DOHH2 (cell line): Measurements from ENCODE around the gene WFS1.

Experiments used
- H3F3A ChIP-seq: fragments of 200-600 bp; sonication (generic), shearing (Covaris generic); 2 replicates; pipeline ENCODE4 v1.6.0; 2016; ENCODE audit warnings: antibody characterized with exemption, mild to moderate bottlenecking; ENCODE audit not compliant: control insufficient read depth, insufficient read depth
- H3K27ac ChIP-seq: fragments of 200-600 bp; sonication (generic); 2 replicates; pipeline ENCODE4 v1.5.1; 2014; ENCODE audit warnings: low read depth, mild to moderate bottlenecking, low read length, moderate library complexity
- H3K27me3 ChIP-seq: fragments of 200-600 bp; sonication (generic); 2 replicates; pipeline ENCODE4 v1.6.1; 2014; ENCODE audit warnings: mild to moderate bottlenecking, low read length, mixed read lengths; ENCODE audit not compliant: control insufficient read depth
- H3K36me3 ChIP-seq: fragments of 200-600 bp; sonication (generic); 2 replicates; pipeline ENCODE4 v1.6.1; 2014; ENCODE audit warnings: mild to moderate bottlenecking, low read length, moderate library complexity, mixed read lengths; ENCODE audit not compliant: control insufficient read depth
- H3K4me1 ChIP-seq: fragments of 200-600 bp; sonication (generic); 2 replicates; pipeline ENCODE4 v1.6.1; 2014; ENCODE audit warnings: mild to moderate bottlenecking, low read length, mixed read lengths; ENCODE audit not compliant: control insufficient read depth
- H3K4me2 ChIP-seq: fragments of 200-600 bp; sonication (generic); 2 replicates; pipeline ENCODE4 v1.6.0; 2014; ENCODE audit warnings: mild to moderate bottlenecking, low read length, moderate library complexity
- H3K4me3 ChIP-seq: fragments of 200-600 bp; sonication (generic); 2 replicates; pipeline ENCODE4 v1.5.1; 2014; ENCODE audit warnings: mild to moderate bottlenecking, low read length, mixed read lengths
- H3K79me2 ChIP-seq: fragments of 200-600 bp; sonication (generic); 2 replicates; pipeline ENCODE4 v1.6.1; 2014; ENCODE audit warnings: mild to moderate bottlenecking, low read length, mixed read lengths; ENCODE audit not compliant: control insufficient read depth
- H3K9me2 ChIP-seq: fragments of 200-600 bp; sonication (generic); replicated peaks from 2 replicates; pipeline ENCODE4 v1.6.1; 2014; ENCODE audit warnings: mild to moderate bottlenecking, low read length, mixed read lengths; ENCODE audit not compliant: control insufficient read depth
- H3K9me3 ChIP-seq: fragments of 200-600 bp; sonication (generic); 2 replicates; pipeline ENCODE4 v1.6.1; 2014; ENCODE audit warnings: antibody characterized with exemption, low read length, mixed read lengths; ENCODE audit not compliant: control insufficient read depth, insufficient read depth
- H4K20me1 ChIP-seq: fragments of 200-600 bp; sonication (generic); 2 replicates; pipeline ENCODE4 v1.6.0; 2014; ENCODE audit warnings: low read depth, mild to moderate bottlenecking, antibody characterized with exemption, low read length, moderate library complexity; ENCODE audit not compliant: control insufficient read depth, insufficient read depth
- EZH2phosphoT487 ChIP-seq: fragments of 200-600 bp; sonication (generic); IDR thresholded peaks from 2 replicates; pipeline ENCODE4 v1.6.1; 2017; ENCODE audit warnings: borderline replicate concordance, mild to moderate bottlenecking, antibody characterized with exemption, low read length, moderate library complexity, mixed read lengths
- TF ChIP-seq, protein P1 (sequence below): fragments of 200-600 bp; sonication (generic); IDR thresholded peaks from one replicate; pipeline ENCODE4 v1.5.1; 2014; ENCODE audit warnings: antibody characterized with exemption, mild to moderate bottlenecking, low read depth, low read length; ENCODE audit not compliant: poor library complexity, severe bottlenecking

WFS1 gene

GRCh38 chr4:6346373-6347110 lies 76.9 kb downstream of the WFS1 start:
- Histone ChIP-seq H3K27me3 (no peaks in the 10 kb centered on the region), H4K20me1 (no peaks in the 10 kb centered on the region), H3K4me2 (no peak overlapping the region), H3K79me2 (no peaks in the 10 kb centered on the region), H3K4me1 (no peaks in the 10 kb centered on the region), H3F3A (no peaks in the 10 kb centered on the region), H3K36me3 (no peaks in the 10 kb centered on the region), H3K9me2 (no peaks in the 10 kb centered on the region), H3K4me3 (no peak overlapping the region), H3K27ac (no peak overlapping the region), H3K9me3 (no peaks in the 10 kb centered on the region)
- TF ChIP-seq, protein P1, sequence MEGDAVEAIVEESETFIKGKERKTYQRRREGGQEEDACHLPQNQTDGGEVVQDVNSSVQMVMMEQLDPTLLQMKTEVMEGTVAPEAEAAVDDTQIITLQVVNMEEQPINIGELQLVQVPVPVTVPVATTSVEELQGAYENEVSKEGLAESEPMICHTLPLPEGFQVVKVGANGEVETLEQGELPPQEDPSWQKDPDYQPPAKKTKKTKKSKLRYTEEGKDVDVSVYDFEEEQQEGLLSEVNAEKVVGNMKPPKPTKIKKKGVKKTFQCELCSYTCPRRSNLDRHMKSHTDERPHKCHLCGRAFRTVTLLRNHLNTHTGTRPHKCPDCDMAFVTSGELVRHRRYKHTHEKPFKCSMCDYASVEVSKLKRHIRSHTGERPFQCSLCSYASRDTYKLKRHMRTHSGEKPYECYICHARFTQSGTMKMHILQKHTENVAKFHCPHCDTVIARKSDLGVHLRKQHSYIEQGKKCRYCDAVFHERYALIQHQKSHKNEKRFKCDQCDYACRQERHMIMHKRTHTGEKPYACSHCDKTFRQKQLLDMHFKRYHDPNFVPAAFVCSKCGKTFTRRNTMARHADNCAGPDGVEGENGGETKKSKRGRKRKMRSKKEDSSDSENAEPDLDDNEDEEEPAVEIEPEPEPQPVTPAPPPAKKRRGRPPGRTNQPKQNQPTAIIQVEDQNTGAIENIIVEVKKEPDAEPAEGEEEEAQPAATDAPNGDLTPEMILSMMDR: no peak
- no peak for TF ChIP-seq EZH2phosphoT487

DNA sequence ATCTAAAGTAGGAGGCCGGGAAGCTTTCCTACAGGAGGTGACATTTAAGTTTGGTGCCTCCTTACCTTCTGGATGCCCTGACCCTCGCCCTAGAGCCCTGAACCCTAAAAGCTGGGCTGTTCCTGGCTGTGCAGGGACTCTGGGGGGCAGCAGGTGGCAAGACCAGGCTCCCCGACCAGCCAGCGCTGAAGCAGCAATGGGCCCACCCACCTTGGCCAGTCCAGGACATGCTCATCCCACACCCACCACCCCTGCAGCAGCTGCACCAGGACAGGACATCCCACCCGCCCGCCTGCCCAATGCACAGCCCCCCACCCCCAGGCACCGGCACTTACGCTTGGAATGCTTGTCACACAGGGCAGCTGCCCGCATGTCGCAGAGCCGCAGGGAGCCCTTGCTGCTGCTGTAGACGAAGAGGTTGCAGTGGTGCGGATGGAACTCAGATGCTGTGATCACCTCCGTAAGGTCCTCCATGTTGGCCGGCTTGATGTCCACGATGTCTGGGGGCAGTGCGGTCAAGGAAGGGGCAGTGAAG lies 77.9 kb downstream of the WFS1 start:
- no peaks in the 10 kb centered on the region for H3K36me3 ChIP-seq
- no peaks in the 10 kb centered on the region for H3K27me3 ChIP-seq
- H3K4me3 ChIP-seq: no peak overlapping the region
- no peak for TF ChIP-seq EZH2phosphoT487
- TF ChIP-seq, protein P1: no peak
- no peaks in the 10 kb centered on the region for H3K79me2 ChIP-seq
- H3K9me3 ChIP-seq: no peaks in the 10 kb centered on the region
- no peaks in the 10 kb centered on the region for H4K20me1 ChIP-seq
- H3K4me2 ChIP-seq: no peak overlapping the region
- no peaks in the 10 kb centered on the region for H3K4me1 ChIP-seq
- no peak overlapping the region for H3K27ac ChIP-seq
- no peaks in the 10 kb centered on the region for H3K9me2 ChIP-seq
- no peaks in the 10 kb centered on the region for H3F3A ChIP-seq

- no peaks in the 10 kb centered on the region for H3K4me1 ChIP-seq
- H4K20me1 ChIP-seq: no peaks in the 10 kb centered on the region
- no peaks in the 10 kb centered on the region for H3K27me3 ChIP-seq
Observed at GRCh38 chr4:6348408-6348807, 78.8 kb downstream of the WFS1 start.

More at GRCh38 chr4:6348408-6348807, 78.8 kb downstream of the WFS1 start:
- no peak overlapping the region for H3K4me2 ChIP-seq
- no peaks in the 10 kb centered on the region for H3F3A ChIP-seq
- no peak overlapping the region for H3K27ac ChIP-seq
- TF ChIP-seq, protein P1: no peak
- no peak for TF ChIP-seq EZH2phosphoT487
- H3K9me3 ChIP-seq: no peaks in the 10 kb centered on the region
- H3K4me3 ChIP-seq: no peak overlapping the region
- H3K36me3 ChIP-seq: no peaks in the 10 kb centered on the region
- H3K9me2 ChIP-seq: no peaks in the 10 kb centered on the region
- no peaks in the 10 kb centered on the region for H3K79me2 ChIP-seq
